ENCODE measurements around the gene LINC01488.
A peak's percentile ranks its signal among the peaks of the same experiment; 100 is the strongest.

Gene LINC01488

GRCh38 chr11:69463995-69464960 is 17.2 kb upstream of the LINC01488 start:
- no peak for DNase-seq

- DNase-seq = no peak
These were observed 16.0 kb upstream of the LINC01488 start for GRCh38 chr11:69465236-69466000.

- DNase-seq = no peak
These were observed 15.4 kb upstream of the LINC01488 start for GRCh38 chr11:69466039-69466438.

- no peak for DNase-seq
These were observed 14.3 kb upstream of the LINC01488 start for GRCh38 chr11:69467196-69467595.

- DNase-seq = peak in 1 of 2 experiments; percentile 32
These were observed 13.8 kb upstream of the LINC01488 start for GRCh38 chr11:69467646-69468045.

- DNase-seq = no peak
These were observed 13.2 kb upstream of the LINC01488 start for GRCh38 chr11:69468221-69468620.

- no peak for DNase-seq
These were observed 12.3 kb upstream of the LINC01488 start for GRCh38 chr11:69468911-69469885.

- DNase-seq = no peak
These were observed 11.2 kb upstream of the LINC01488 start for GRCh38 chr11:69470301-69470700.

GRCh38 chr11:69470793-69471728 is 10.4 kb upstream of the LINC01488 start:
- no peak for DNase-seq

- DNase-seq = no peak
These were observed 9.5 kb upstream of the LINC01488 start for GRCh38 chr11:69471729-69472540.

GRCh38 chr11:69472541-69473275 is 8.8 kb upstream of the LINC01488 start:
- no peak for DNase-seq

GRCh38 chr11:69473276-69473845 is 8.1 kb upstream of the LINC01488 start:
- no peak for DNase-seq

- no peak for DNase-seq
These were observed 6.7 kb upstream of the LINC01488 start for GRCh38 chr11:69474736-69475135.

- no peak for DNase-seq
These were observed 6.2 kb upstream of the LINC01488 start for GRCh38 chr11:69475141-69475865.

- no peak for DNase-seq
These were observed 5.5 kb upstream of the LINC01488 start for GRCh38 chr11:69475866-69476471.

- DNase-seq = no peak
These were observed 4.9 kb upstream of the LINC01488 start for GRCh38 chr11:69476509-69476961.

- DNase-seq = no peak
These were observed 4.4 kb upstream of the LINC01488 start for GRCh38 chr11:69477086-69477485.
